Measurements from ENCODE around the gene FCGR1A. TPM values are rescaled to one million over a fixed set of nuclear protein-coding genes. Genes with fewer than 3 reads are reported as not detected.
"Not testable (repeated sequence)": the region's sequence is repeated elsewhere in the genome, so short reads cannot be mapped to it uniquely, and the experiment has no call there.

The FCGR1A gene
- total RNA-seq (2014; rRNA removed; shearing (Covaris generic)) = not detected in 2 replicates

GRCh38 chr1:149782600-149782999, at the start of gene FCGR1A:
Gene FCGR1A (plus strand): TSS chr1:149782694. CDS start chr1:149782744, 50 bp downstream.
- DNase-seq; H3K4me3 ChIP-seq; H3K4me1 ChIP-seq; H3K27ac ChIP-seq; H3K9me3 ChIP-seq (replicated peaks); H3K36me3 ChIP-seq; H3K27me3 ChIP-seq: not testable (repeated sequence)

GRCh38 chr1:149732781-149733180, 49.7 kb upstream of the FCGR1A start:
- not testable (repeated sequence) for H3K4me3 ChIP-seq; H3K36me3 ChIP-seq; H3K4me1 ChIP-seq; H3K27ac ChIP-seq; H3K27me3 ChIP-seq; H3K9me3 ChIP-seq (replicated peaks); DNase-seq

- H3K36me3 ChIP-seq; H3K4me3 ChIP-seq; H3K27ac ChIP-seq; DNase-seq; H3K27me3 ChIP-seq; H3K9me3 ChIP-seq (replicated peaks); H3K4me1 ChIP-seq: not testable (repeated sequence)
Observed at GRCh38 chr1:149734692-149735091, 47.8 kb upstream of the FCGR1A start.

- H3K36me3 ChIP-seq; H3K9me3 ChIP-seq (replicated peaks); H3K27me3 ChIP-seq; DNase-seq; H3K27ac ChIP-seq; H3K4me3 ChIP-seq; H3K4me1 ChIP-seq: not testable (repeated sequence)
Observed at GRCh38 chr1:149740148-149740581, 42.3 kb upstream of the FCGR1A start.

- not testable (repeated sequence) for DNase-seq; H3K9me3 ChIP-seq (replicated peaks); H3K27ac ChIP-seq; H3K36me3 ChIP-seq; H3K4me1 ChIP-seq; H3K4me3 ChIP-seq; H3K27me3 ChIP-seq
Observed at GRCh38 chr1:149740590-149741230, 41.8 kb upstream of the FCGR1A start.

- not testable (repeated sequence) for H3K9me3 ChIP-seq (replicated peaks); H3K36me3 ChIP-seq; H3K27ac ChIP-seq; H3K4me3 ChIP-seq; H3K4me1 ChIP-seq; DNase-seq; H3K27me3 ChIP-seq
Observed at GRCh38 chr1:149741914-149742313, 40.6 kb upstream of the FCGR1A start.

GRCh38 chr1:149746463-149747356, 35.8 kb upstream of the FCGR1A start:
- H3K4me3 ChIP-seq; H3K27me3 ChIP-seq; H3K27ac ChIP-seq; DNase-seq; H3K9me3 ChIP-seq (replicated peaks); H3K4me1 ChIP-seq; H3K36me3 ChIP-seq: not testable (repeated sequence)

- H3K4me3 ChIP-seq; H3K4me1 ChIP-seq; H3K36me3 ChIP-seq; H3K9me3 ChIP-seq (replicated peaks); H3K27ac ChIP-seq; DNase-seq; H3K27me3 ChIP-seq: not testable (repeated sequence)
Observed at GRCh38 chr1:149747359-149748143, 34.9 kb upstream of the FCGR1A start.

- not testable (repeated sequence) for H3K27me3 ChIP-seq; H3K36me3 ChIP-seq; H3K27ac ChIP-seq; H3K9me3 ChIP-seq (replicated peaks); H3K4me3 ChIP-seq; DNase-seq; H3K4me1 ChIP-seq
Observed at GRCh38 chr1:149748144-149748500, 34.4 kb upstream of the FCGR1A start.

- H3K9me3 ChIP-seq (replicated peaks); H3K36me3 ChIP-seq; DNase-seq; H3K27me3 ChIP-seq; H3K27ac ChIP-seq; H3K4me1 ChIP-seq; H3K4me3 ChIP-seq: not testable (repeated sequence)
Observed at GRCh38 chr1:149750562-149750961, 31.9 kb upstream of the FCGR1A start.

- H3K4me1 ChIP-seq; H3K9me3 ChIP-seq (replicated peaks); DNase-seq; H3K4me3 ChIP-seq; H3K36me3 ChIP-seq; H3K27ac ChIP-seq; H3K27me3 ChIP-seq: not testable (repeated sequence)
Observed at GRCh38 chr1:149752186-149752585, 30.3 kb upstream of the FCGR1A start.

- H3K27me3 ChIP-seq; H3K36me3 ChIP-seq; H3K4me1 ChIP-seq; H3K27ac ChIP-seq; H3K4me3 ChIP-seq; DNase-seq; H3K9me3 ChIP-seq (replicated peaks): not testable (repeated sequence)
Observed at GRCh38 chr1:149753466-149753865, 29.0 kb upstream of the FCGR1A start.

GRCh38 chr1:149755294-149755693, 27.2 kb upstream of the FCGR1A start:
- not testable (repeated sequence) for H3K9me3 ChIP-seq (replicated peaks); H3K4me1 ChIP-seq; DNase-seq; H3K27me3 ChIP-seq; H3K4me3 ChIP-seq; H3K27ac ChIP-seq; H3K36me3 ChIP-seq

GRCh38 chr1:149762294-149762693, 20.2 kb upstream of the FCGR1A start:
- H3K4me1 ChIP-seq; H3K4me3 ChIP-seq; H3K9me3 ChIP-seq (replicated peaks); H3K36me3 ChIP-seq; H3K27ac ChIP-seq; H3K27me3 ChIP-seq; DNase-seq: not testable (repeated sequence)

- not testable (repeated sequence) for H3K4me1 ChIP-seq; DNase-seq; H3K36me3 ChIP-seq; H3K27ac ChIP-seq; H3K4me3 ChIP-seq; H3K27me3 ChIP-seq; H3K9me3 ChIP-seq (replicated peaks)
Observed at GRCh38 chr1:149764087-149764800, 18.2 kb upstream of the FCGR1A start.

All from SJCRH30 (cell line).